ENCODE results near the gene PIM2. TPM values are rescaled to one million over a fixed set of nuclear protein-coding genes. Genes with fewer than 3 reads are reported as not detected.
A peak's percentile ranks its signal among the peaks of the same experiment; 100 is the strongest.

Gene PIM2
- total and polyA plus RNA-seq, 4 donors, result 4.5 to 28.3 (median 6.9) TPM

GRCh38 chrX:48965959-48966358 lies 47.1 kb upstream of the PIM2 start (continued):
- TF ChIP-seq CTCF (IDR thresholded peaks at IDR 0.05; ENCODE audit: low read depth, low read length, missing input control) (no peak), GABPA (IDR thresholded peaks at IDR 0.05 in 1 of 2, conservative IDR thresholded peaks at IDR 0.05 in 1 of 2) (no peak), JUND (IDR thresholded peaks at IDR 0.05) (no peak)
- TF ChIP-seq, protein P1, sequence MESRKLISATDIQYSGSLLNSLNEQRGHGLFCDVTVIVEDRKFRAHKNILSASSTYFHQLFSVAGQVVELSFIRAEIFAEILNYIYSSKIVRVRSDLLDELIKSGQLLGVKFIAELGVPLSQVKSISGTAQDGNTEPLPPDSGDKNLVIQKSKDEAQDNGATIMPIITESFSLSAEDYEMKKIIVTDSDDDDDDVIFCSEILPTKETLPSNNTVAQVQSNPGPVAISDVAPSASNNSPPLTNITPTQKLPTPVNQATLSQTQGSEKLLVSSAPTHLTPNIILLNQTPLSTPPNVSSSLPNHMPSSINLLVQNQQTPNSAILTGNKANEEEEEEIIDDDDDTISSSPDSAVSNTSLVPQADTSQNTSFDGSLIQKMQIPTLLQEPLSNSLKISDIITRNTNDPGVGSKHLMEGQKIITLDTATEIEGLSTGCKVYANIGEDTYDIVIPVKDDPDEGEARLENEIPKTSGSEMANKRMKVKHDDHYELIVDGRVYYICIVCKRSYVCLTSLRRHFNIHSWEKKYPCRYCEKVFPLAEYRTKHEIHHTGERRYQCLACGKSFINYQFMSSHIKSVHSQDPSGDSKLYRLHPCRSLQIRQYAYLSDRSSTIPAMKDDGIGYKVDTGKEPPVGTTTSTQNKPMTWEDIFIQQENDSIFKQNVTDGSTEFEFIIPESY (IDR thresholded peaks at IDR 0.05), result no peak

GRCh38 chrX:48961585-48962091 lies 42.8 kb upstream of the PIM2 start:
- TF ChIP-seq CTCF (IDR thresholded peaks at IDR 0.05; ENCODE audit: low read depth, low read length, missing input control), result no peak
- no peak for TF ChIP-seq EGR1 (IDR thresholded peaks at IDR 0.05; ENCODE audit: low read depth in 2 of 2)
- TF ChIP-seq RAD21 (IDR thresholded peaks at IDR 0.05), result no peak
- no peak for TF ChIP-seq NR2F2 (IDR thresholded peaks at IDR 0.05)
- TF ChIP-seq HNF4G (IDR thresholded peaks at IDR 0.05), result no peak
- no peak for TF ChIP-seq GABPA (IDR thresholded peaks at IDR 0.05 in 1 of 2, conservative IDR thresholded peaks at IDR 0.05 in 1 of 2)
- 60% methylated on average over 5 of the region's 5 CpGs for WGBS
- Histone ChIP-seq H3K27me3 (ENCODE audit: control insufficient read depth in 4 of 4, insufficient read depth in 4 of 4, low read length in 3 of 4) (no peaks in the 10 kb centered on the region), H3K4me3 (ENCODE audit: low read depth in 1 of 3, low read length in 3 of 3) (no peak overlapping the region), H3K9me3 (ENCODE audit: control insufficient read depth in 4 of 4, low read length in 3 of 4) (no peaks in the 10 kb centered on the region), H3K36me3 (ENCODE audit: control insufficient read depth in 4 of 4, insufficient read depth in 3 of 4, low read depth in 1 of 4, low read length in 3 of 4) (no peaks in the 10 kb centered on the region), H3K9ac (ENCODE audit: low read depth in 1 of 2, low read length in 2 of 2) (no peak overlapping the region), H3K27ac (ENCODE audit: low read depth in 1 of 2, low read length in 2 of 2) (no peak overlapping the region), H3K4me1 (ENCODE audit: control insufficient read depth in 4 of 4, insufficient read depth in 4 of 4, low read length in 3 of 4) (peaks cover 3 to 8% (median 6%) of the 10 kb centered on the region in 4 donors)
- DNase-seq (ENCODE audit: low spot score), result peak; percentile 62

GRCh38 chrX:48960291-48960690 lies 41.5 kb upstream of the PIM2 start:
- Histone ChIP-seq H3K36me3 (ENCODE audit: control insufficient read depth in 4 of 4, insufficient read depth in 3 of 4, low read depth in 1 of 4, low read length in 3 of 4) (peaks cover 0 to 3% (median under 1%) of the 10 kb centered on the region in 4 donors), H3K27me3 (ENCODE audit: control insufficient read depth in 4 of 4, insufficient read depth in 4 of 4, low read length in 3 of 4) (no peaks in the 10 kb centered on the region), H3K9ac (ENCODE audit: low read depth in 1 of 2, low read length in 2 of 2) (no peak overlapping the region), H3K9me3 (ENCODE audit: control insufficient read depth in 4 of 4, low read length in 3 of 4) (no peaks in the 10 kb centered on the region), H3K4me1 (ENCODE audit: control insufficient read depth in 4 of 4, insufficient read depth in 4 of 4, low read length in 3 of 4) (peaks cover 3 to 21% (median 17%) of the 10 kb centered on the region in 4 donors), H3K4me3 (ENCODE audit: low read depth in 1 of 3, low read length in 3 of 3) (no peak overlapping the region), H3K27ac (ENCODE audit: low read depth in 1 of 2, low read length in 2 of 2) (no peak overlapping the region)
- TF ChIP-seq, protein P2, sequence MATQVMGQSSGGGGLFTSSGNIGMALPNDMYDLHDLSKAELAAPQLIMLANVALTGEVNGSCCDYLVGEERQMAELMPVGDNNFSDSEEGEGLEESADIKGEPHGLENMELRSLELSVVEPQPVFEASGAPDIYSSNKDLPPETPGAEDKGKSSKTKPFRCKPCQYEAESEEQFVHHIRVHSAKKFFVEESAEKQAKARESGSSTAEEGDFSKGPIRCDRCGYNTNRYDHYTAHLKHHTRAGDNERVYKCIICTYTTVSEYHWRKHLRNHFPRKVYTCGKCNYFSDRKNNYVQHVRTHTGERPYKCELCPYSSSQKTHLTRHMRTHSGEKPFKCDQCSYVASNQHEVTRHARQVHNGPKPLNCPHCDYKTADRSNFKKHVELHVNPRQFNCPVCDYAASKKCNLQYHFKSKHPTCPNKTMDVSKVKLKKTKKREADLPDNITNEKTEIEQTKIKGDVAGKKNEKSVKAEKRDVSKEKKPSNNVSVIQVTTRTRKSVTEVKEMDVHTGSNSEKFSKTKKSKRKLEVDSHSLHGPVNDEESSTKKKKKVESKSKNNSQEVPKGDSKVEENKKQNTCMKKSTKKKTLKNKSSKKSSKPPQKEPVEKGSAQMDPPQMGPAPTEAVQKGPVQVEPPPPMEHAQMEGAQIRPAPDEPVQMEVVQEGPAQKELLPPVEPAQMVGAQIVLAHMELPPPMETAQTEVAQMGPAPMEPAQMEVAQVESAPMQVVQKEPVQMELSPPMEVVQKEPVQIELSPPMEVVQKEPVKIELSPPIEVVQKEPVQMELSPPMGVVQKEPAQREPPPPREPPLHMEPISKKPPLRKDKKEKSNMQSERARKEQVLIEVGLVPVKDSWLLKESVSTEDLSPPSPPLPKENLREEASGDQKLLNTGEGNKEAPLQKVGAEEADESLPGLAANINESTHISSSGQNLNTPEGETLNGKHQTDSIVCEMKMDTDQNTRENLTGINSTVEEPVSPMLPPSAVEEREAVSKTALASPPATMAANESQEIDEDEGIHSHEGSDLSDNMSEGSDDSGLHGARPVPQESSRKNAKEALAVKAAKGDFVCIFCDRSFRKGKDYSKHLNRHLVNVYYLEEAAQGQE (IDR thresholded peaks at IDR 0.05), result no peak
- TF ChIP-seq SP1 (IDR thresholded peaks at IDR 0.05), result peak; percentile 23
- WGBS, result 93% methylated on average over 2 of the region's 2 CpGs
- DNase-seq (ENCODE audit: low spot score), result no peak

Measured in liver (tissue), 9 donors.